Measurements from ENCODE around the gene AKR1C1.
"Not testable (repeated sequence)": the region's sequence is repeated elsewhere in the genome, so short reads cannot be mapped to it uniquely, and the experiment has no call there.

The AKR1C1 gene

DNA sequence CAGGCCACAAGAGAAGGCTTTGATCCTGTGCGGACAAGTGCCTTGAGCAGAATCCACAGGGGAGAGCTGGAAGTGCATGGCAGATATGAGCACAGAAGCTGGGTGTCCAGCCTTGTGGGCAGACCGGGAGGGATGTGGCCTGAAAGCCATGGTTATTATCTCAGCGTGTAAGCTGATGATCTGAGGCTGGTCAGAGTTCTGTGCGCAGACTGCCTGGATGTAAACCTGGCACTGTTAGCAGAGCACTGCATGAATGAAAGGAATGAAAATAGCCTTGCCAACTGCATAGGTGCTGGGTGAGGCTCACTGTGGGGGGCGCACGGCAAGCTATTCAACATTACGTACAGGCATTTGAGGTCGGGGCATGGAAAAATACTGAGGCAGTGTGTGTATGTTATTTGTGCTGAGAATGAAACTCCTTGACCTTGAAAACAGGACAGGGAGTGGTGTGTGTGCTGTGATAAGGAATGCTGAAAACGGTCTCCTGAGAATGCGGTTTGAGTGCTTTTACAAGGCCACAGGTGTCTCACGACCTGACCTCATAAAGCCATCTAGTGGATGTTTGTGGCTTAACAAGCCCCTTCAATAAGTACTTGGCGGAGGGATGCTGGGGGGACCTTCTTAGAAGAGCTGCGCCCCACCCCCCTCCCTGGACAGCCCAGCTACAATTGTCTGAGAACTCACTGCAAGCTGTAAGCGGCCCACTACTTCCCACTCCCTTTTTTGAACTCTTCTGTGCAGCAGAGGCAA lies 18.7 kb downstream of the AKR1C1 start:
- no peaks in the 10 kb centered on the region for H3K9me3 ChIP-seq
- no peak overlapping the region for H3K27ac ChIP-seq
- H3K4me3 ChIP-seq (ENCODE audit: low read depth in 1 of 2, low read length in 1 of 2), result no peak overlapping the region
- H3K36me3 ChIP-seq, result no peaks in the 10 kb centered on the region
- no peaks in the 10 kb centered on the region for H3K4me1 ChIP-seq (ENCODE audit: control insufficient read depth in 1 of 2, insufficient read depth in 1 of 2, low read depth in 1 of 2, low read length in 1 of 2)
- TF ChIP-seq CTCF (IDR thresholded peaks at IDR 0.05), result no peak
- H3K27me3 ChIP-seq, result no peaks in the 10 kb centered on the region

GRCh38 chr10:4982764-4983226 lies 19.6 kb downstream of the AKR1C1 start:
- no peaks in the 10 kb centered on the region for H3K9me3 ChIP-seq
- no peaks in the 10 kb centered on the region for H3K36me3 ChIP-seq
- no peaks in the 10 kb centered on the region for H3K27me3 ChIP-seq
- no peak overlapping the region for H3K27ac ChIP-seq
- H3K4me1 ChIP-seq (ENCODE audit: control insufficient read depth in 1 of 2, insufficient read depth in 1 of 2, low read depth in 1 of 2, low read length in 1 of 2), result no peaks in the 10 kb centered on the region
- TF ChIP-seq CTCF (IDR thresholded peaks at IDR 0.05), result no peak
- no peak overlapping the region for H3K4me3 ChIP-seq (ENCODE audit: low read depth in 1 of 2, low read length in 1 of 2)

- no peaks in the 10 kb centered on the region for H3K36me3 ChIP-seq
- H3K4me3 ChIP-seq (ENCODE audit: low read depth in 1 of 2, low read length in 1 of 2), result no peak overlapping the region
- H3K27me3 ChIP-seq, result no peaks in the 10 kb centered on the region
- no peaks in the 10 kb centered on the region for H3K4me1 ChIP-seq (ENCODE audit: control insufficient read depth in 1 of 2, insufficient read depth in 1 of 2, low read depth in 1 of 2, low read length in 1 of 2)
- H3K27ac ChIP-seq, result no peak overlapping the region
- no peaks in the 10 kb centered on the region for H3K9me3 ChIP-seq
- TF ChIP-seq CTCF (IDR thresholded peaks at IDR 0.05), result no peak
Observed at GRCh38 chr10:4983615-4984216, 20.5 kb downstream of the AKR1C1 start.

- H3K4me1 ChIP-seq (ENCODE audit: control insufficient read depth in 1 of 2, insufficient read depth in 1 of 2, low read depth in 1 of 2, low read length in 1 of 2), result no peaks in the 10 kb centered on the region
- TF ChIP-seq CTCF (IDR thresholded peaks at IDR 0.05), result no peak
- H3K4me3 ChIP-seq (ENCODE audit: low read depth in 1 of 2, low read length in 1 of 2), result no peak overlapping the region
- H3K9me3 ChIP-seq, result no peaks in the 10 kb centered on the region
- no peaks in the 10 kb centered on the region for H3K27me3 ChIP-seq
- no peak overlapping the region for H3K27ac ChIP-seq
- H3K36me3 ChIP-seq, result no peaks in the 10 kb centered on the region
Observed at GRCh38 chr10:4984223-4984622, 21.0 kb downstream of the AKR1C1 start.

DNA sequence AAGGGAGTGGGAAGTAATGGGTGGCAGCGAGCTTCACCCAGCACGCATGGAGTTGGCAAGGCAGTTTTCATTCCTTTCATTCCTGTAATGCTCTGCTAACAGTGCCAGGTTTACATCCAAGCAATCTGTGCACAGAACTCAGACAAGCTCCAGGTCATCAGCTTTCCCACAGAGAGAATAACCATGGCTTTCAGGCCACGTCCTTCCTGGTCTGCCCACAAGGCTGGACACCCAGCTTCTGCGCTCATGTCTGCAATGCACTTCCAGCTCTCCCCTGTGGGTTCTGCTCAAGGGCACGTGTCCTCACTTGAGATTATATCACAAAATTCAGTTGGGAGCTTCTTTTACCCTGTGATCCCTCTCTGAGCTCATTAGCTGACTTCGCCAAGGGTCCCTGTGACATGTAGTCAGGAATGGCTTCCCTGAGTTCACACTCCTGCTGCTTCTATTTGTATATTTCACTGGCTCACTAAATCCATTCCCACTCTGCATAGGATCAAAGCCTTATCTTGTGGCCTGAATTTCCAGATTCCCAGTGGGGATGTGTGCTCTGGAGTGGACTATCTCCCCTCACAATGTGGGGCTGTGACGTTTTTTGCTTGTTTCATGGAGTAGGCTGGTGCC lies 21.9 kb downstream of the AKR1C1 start:
- TF ChIP-seq CTCF (IDR thresholded peaks at IDR 0.05), result no peak
- Histone ChIP-seq H3K9me3 (no peaks in the 10 kb centered on the region), H3K27me3 (no peaks in the 10 kb centered on the region)

DNA sequence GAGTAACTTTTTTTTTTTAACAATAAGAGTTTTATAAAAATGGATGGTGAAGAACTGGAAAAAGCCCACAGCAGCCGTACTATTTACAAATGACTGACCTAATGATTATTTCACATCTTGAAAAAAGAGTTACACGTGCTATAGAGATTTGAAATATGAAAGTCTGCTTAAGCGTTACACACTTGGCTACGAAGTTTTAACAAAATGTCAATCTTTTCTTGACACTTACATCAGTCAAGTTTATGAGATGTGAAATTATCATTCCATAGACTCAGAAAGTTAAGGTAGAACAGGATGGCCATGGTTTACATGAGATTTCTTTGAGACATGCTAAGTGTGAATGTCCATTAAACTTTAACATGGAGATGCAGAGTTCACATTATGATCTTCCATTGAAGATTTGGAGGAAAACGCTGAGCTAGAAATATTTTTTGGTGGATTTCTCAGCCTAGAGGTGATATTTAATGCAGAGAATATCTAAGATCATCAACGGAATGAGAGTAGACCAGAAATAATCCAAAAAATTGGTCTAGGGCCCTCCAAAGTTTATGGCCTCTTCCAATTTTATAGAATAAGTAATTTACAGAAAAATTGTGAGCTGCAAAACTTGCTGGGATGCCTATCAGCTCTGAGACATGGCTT lies 24.9 kb downstream of the AKR1C1 start:
- not testable (repeated sequence) for H3K27me3 ChIP-seq; H3K4me1 ChIP-seq (ENCODE audit: control insufficient read depth in 1 of 2, insufficient read depth in 1 of 2, low read depth in 1 of 2, low read length in 1 of 2); H3K9me3 ChIP-seq; H3K36me3 ChIP-seq; H3K27ac ChIP-seq; H3K4me3 ChIP-seq (ENCODE audit: low read depth in 1 of 2, low read length in 1 of 2)

More for the DNA sequence above, 21.9 kb downstream of the AKR1C1 start:
- Histone ChIP-seq H3K27ac (no peak overlapping the region), H3K4me1 (ENCODE audit: control insufficient read depth in 1 of 2, insufficient read depth in 1 of 2, low read depth in 1 of 2, low read length in 1 of 2) (no peaks in the 10 kb centered on the region), H3K4me3 (ENCODE audit: low read depth in 1 of 2, low read length in 1 of 2) (no peak overlapping the region), H3K36me3 (no peaks in the 10 kb centered on the region)
